ENCODE results near the gene PRPF6. TPM values are rescaled to one million over a fixed set of nuclear protein-coding genes. Genes with fewer than 3 reads are reported as not detected.

Gene PRPF6
- total and polyA plus RNA-seq, 2 of the 13 experiments (the other 11 are each of a cell fraction or from before 2014, with no cell fraction given), result 63.7 to 101 TPM

DNA sequence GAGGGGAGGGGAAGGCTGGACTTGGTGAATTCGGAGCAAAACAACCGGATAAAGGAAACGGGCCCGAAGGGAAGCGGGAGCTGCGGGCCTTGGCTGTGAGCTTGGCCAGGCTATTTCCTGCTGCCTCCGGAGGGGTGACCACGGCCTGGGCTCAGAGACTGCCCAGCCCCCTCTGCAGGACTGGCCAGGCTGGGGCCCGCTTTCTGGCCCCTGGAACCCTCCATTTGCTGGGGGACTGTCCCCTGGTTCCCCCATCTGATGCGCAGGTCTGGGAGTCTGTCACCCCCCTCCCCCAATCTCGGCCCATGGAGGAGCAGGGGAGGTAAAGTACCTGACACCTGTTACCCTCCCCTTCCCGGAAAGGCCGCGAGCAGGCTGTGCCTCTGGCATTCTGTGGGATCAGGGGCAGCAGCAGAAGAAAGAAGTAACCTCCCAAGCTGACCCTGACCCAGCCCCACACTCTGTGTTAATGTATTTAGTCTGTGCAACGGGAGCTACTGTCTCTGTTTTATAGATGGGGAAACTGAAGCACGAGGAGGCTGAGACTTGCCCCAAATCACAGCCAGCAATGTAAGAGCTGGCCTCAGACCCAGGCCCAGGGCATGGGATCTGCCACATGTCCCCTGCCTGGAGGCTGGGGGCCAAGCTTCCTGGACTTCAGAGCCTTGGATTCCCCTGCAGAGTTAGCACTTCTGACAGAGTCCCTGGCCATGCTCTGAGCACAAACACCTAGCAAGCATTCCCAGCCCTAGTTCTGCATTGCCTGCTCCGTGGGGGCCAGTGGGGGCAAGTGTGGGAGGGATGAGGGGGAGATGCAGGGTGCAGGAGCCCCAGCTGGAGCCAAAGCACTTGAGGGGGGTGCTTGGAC is 58.6 kb downstream of the PRPF6 start (continued):
- TF ChIP-seq ZNF761 (CRISPR knock-in tag; conservative IDR thresholded peaks at IDR 0.05) (no peak), EP300 (IDR thresholded peaks at IDR 0.05; ENCODE audit: low read depth in 2 of 2, low read length in 2 of 2) (no peak), EP300 (CRISPR knock-in tag; IDR thresholded peaks at IDR 0.05; ENCODE audit: borderline replicate concordance) (no peak), YEATS4 (CRISPR knock-in tag; IDR thresholded peaks at IDR 0.05; ENCODE audit: borderline replicate concordance) (no peak), SOX6 (IDR thresholded peaks at IDR 0.05) (no peak), SOX6 (CRISPR knock-in tag; IDR thresholded peaks at IDR 0.05) (no peak), RARG (CRISPR knock-in tag; IDR thresholded peaks at IDR 0.05; ENCODE audit: low read depth) (no peak), MEIS2 (CRISPR knock-in tag; IDR thresholded peaks at IDR 0.05) (no peak), ADNP (CRISPR knock-in tag; IDR thresholded peaks at IDR 0.05) (no peak), CBX1 (IDR thresholded peaks at IDR 0.05; ENCODE audit: low read depth) (no peak), GABPA (IDR thresholded peaks at IDR 0.05; ENCODE audit: low read depth, low read length) (no peak), GABPA (CRISPR knock-in tag; IDR thresholded peaks at IDR 0.05; ENCODE audit: low read depth) (no peak), U2AF2 (IDR thresholded peaks at IDR 0.05; ENCODE audit: low read depth, low read length) (no peak)
- TF ChIP-seq, protein P1, sequence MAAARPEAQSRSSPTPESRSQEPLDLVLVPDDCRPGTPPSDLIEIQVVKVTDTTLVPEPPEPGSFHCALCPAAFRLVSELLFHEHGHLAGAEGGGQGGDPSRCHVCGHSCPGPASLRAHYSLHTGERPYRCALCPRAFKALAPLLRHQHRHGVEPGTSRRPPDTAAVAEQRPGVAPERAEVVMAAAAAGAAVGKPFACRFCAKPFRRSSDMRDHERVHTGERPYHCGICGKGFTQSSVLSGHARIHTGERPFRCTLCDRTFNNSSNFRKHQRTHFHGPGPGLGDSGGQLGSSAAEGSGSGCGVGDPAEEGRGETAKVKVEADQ (CRISPR knock-in tag; IDR thresholded peaks at IDR 0.05; ENCODE audit: borderline replicate concordance), result no peak
- TF ChIP-seq, protein P2, sequence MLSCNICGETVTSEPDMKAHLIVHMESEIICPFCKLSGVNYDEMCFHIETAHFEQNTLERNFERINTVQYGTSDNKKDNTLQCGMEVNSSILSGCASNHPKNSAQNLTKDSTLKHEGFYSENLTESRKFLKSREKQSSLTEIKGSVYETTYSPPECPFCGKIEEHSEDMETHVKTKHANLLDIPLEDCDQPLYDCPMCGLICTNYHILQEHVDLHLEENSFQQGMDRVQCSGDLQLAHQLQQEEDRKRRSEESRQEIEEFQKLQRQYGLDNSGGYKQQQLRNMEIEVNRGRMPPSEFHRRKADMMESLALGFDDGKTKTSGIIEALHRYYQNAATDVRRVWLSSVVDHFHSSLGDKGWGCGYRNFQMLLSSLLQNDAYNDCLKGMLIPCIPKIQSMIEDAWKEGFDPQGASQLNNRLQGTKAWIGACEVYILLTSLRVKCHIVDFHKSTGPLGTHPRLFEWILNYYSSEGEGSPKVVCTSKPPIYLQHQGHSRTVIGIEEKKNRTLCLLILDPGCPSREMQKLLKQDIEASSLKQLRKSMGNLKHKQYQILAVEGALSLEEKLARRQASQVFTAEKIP (CRISPR knock-in tag; IDR thresholded peaks at IDR 0.05; ENCODE audit: borderline replicate concordance), result no peak
- TF ChIP-seq, protein P3, sequence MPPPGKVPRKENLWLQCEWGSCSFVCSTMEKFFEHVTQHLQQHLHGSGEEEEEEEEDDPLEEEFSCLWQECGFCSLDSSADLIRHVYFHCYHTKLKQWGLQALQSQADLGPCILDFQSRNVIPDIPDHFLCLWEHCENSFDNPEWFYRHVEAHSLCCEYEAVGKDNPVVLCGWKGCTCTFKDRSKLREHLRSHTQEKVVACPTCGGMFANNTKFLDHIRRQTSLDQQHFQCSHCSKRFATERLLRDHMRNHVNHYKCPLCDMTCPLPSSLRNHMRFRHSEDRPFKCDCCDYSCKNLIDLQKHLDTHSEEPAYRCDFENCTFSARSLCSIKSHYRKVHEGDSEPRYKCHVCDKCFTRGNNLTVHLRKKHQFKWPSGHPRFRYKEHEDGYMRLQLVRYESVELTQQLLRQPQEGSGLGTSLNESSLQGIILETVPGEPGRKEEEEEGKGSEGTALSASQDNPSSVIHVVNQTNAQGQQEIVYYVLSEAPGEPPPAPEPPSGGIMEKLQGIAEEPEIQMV (CRISPR knock-in tag; IDR thresholded peaks at IDR 0.05; ENCODE audit: low read depth), result no peak
- TF ChIP-seq, protein P4, sequence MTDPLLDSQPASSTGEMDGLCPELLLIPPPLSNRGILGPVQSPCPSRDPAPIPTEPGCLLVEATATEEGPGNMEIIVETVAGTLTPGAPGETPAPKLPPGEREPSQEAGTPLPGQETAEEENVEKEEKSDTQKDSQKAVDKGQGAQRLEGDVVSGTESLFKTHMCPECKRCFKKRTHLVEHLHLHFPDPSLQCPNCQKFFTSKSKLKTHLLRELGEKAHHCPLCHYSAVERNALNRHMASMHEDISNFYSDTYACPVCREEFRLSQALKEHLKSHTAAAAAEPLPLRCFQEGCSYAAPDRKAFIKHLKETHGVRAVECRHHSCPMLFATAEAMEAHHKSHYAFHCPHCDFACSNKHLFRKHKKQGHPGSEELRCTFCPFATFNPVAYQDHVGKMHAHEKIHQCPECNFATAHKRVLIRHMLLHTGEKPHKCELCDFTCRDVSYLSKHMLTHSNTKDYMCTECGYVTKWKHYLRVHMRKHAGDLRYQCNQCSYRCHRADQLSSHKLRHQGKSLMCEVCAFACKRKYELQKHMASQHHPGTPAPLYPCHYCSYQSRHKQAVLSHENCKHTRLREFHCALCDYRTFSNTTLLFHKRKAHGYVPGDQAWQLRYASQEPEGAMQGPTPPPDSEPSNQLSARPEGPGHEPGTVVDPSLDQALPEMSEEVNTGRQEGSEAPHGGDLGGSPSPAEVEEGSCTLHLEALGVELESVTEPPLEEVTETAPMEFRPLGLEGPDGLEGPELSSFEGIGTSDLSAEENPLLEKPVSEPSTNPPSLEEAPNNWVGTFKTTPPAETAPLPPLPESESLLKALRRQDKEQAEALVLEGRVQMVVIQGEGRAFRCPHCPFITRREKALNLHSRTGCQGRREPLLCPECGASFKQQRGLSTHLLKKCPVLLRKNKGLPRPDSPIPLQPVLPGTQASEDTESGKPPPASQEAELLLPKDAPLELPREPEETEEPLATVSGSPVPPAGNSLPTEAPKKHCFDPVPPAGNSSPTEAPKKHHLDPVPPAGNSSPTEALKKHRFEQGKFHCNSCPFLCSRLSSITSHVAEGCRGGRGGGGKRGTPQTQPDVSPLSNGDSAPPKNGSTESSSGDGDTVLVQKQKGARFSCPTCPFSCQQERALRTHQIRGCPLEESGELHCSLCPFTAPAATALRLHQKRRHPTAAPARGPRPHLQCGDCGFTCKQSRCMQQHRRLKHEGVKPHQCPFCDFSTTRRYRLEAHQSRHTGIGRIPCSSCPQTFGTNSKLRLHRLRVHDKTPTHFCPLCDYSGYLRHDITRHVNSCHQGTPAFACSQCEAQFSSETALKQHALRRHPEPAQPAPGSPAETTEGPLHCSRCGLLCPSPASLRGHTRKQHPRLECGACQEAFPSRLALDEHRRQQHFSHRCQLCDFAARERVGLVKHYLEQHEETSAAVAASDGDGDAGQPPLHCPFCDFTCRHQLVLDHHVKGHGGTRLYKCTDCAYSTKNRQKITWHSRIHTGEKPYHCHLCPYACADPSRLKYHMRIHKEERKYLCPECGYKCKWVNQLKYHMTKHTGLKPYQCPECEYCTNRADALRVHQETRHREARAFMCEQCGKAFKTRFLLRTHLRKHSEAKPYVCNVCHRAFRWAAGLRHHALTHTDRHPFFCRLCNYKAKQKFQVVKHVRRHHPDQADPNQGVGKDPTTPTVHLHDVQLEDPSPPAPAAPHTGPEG (CRISPR knock-in tag; IDR thresholded peaks at IDR 0.05), result no peak
- TF ChIP-seq, protein P5, sequence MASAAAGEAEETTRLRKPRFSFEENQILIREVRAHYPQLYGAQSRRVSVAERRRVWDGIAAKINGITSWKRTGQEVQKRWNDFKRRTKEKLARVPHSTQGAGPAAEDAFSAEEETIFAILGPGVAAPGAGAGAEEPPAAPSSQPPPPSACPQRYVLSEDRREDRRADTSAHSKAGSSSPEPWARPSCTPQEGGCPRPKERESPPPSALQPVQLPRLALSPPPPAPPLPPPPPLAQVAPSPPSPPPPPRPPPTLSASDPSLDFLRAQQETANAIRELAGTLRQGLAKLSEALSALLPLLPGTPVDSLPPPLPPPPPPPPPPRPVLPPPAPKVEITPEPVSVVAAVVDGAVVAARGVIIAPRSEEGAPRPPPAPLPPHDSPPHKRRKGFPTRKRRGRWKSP (CRISPR knock-in tag; IDR thresholded peaks at IDR 0.05), result no peak

Data from HepG2 (cell line).